NB4 (cell line): ENCODE results near the gene CLCNKB.

Experiments used
- MYC ChIP-seq: IDR thresholded peaks from 2 replicates; pipeline ENCODE4 v1.6.1; 2011; ENCODE audit warnings: low read depth, low read length
- POLR2A ChIP-seq: IDR thresholded peaks from 2 replicates; pipeline ENCODE4 v1.6.1; 2011; ENCODE audit warnings: mild to moderate bottlenecking; ENCODE audit not compliant: insufficient read length; ENCODE audit errors: extremely low read depth
- TF ChIP-seq, protein P1 (sequence below): IDR thresholded peaks from 2 replicates; pipeline ENCODE4 v1.6.1; 2011; ENCODE audit warnings: low read depth, low read length
- TF ChIP-seq, protein P2 (sequence below): IDR thresholded peaks from one replicate; pipeline ENCODE4 v1.5.1; 2012; ENCODE audit warnings: low read depth, low read length

DNA sequence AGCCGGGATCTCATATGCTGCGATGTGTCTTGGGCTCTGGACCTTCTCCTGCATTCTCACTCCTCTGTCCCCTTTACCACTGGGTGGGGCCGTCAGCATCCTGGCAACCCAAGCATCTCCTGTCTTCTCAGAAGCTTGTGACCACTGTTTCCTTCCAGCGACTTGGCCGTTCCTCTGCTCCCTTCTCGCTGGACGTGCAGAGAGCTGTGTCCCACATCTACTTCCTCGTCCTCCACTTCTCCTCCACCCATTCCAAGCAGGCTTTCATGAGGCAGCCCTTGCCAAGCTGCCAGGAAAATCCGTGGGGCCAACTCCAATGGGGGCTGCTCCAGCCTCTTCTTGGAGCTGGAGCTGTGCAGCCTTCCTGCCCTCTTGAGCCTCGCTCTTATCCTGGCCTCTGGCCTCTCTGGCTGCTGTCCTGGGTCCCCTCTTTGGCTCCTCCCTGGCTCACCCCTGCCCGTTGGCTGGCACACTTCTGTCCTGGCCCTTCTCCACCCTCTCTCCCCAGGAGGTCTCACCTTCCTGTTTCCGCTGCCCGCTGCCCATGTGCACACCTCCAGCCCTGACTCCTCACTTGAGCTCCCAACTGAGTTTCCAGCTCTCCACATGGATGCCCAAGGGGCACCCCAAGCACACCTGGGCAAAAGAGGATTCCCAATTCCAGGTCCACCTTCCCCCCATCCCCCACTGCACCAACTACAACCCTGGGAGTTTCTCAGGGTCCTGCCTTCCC lies 21.1 kb downstream of the CLCNKB start:
- TF ChIP-seq, protein P1, sequence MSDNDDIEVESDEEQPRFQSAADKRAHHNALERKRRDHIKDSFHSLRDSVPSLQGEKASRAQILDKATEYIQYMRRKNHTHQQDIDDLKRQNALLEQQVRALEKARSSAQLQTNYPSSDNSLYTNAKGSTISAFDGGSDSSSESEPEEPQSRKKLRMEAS: no peak
- TF ChIP-seq, protein P2, sequence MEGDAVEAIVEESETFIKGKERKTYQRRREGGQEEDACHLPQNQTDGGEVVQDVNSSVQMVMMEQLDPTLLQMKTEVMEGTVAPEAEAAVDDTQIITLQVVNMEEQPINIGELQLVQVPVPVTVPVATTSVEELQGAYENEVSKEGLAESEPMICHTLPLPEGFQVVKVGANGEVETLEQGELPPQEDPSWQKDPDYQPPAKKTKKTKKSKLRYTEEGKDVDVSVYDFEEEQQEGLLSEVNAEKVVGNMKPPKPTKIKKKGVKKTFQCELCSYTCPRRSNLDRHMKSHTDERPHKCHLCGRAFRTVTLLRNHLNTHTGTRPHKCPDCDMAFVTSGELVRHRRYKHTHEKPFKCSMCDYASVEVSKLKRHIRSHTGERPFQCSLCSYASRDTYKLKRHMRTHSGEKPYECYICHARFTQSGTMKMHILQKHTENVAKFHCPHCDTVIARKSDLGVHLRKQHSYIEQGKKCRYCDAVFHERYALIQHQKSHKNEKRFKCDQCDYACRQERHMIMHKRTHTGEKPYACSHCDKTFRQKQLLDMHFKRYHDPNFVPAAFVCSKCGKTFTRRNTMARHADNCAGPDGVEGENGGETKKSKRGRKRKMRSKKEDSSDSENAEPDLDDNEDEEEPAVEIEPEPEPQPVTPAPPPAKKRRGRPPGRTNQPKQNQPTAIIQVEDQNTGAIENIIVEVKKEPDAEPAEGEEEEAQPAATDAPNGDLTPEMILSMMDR: no peak
- TF ChIP-seq MYC (no peak), POLR2A (no peak)
